ENCODE data around the gene EXOC3L1. TPM values are rescaled to one million over a fixed set of nuclear protein-coding genes. Genes with fewer than 3 reads are reported as not detected.

EXOC3L1 gene
- total and polyA plus RNA-seq, 2 donors (not counting 1 experiment from before 2014, with no cell fraction given): 0.09 to 0.33 TPM

GRCh38 chr16:67208154-67208896 is 18.4 kb upstream of the EXOC3L1 start:
- no peak for DNase-seq (ENCODE audit: low read depth in 2 of 2)
- H3K27ac ChIP-seq (ENCODE audit: insufficient read depth, low read length): no peak overlapping the region
- no peak overlapping the region for H3K4me2 ChIP-seq (ENCODE audit: extremely low read depth, insufficient read depth, low read length)
- peaks cover 12% of the 10 kb centered on the region for H3K4me1 ChIP-seq (ENCODE audit: control insufficient read depth, extremely low read depth, insufficient read depth, low read length)
- H3K9ac ChIP-seq (ENCODE audit: insufficient read depth, low read length): no peak overlapping the region
- no peaks in the 10 kb centered on the region for H4K20me1 ChIP-seq (ENCODE audit: control insufficient read depth, extremely low read depth, insufficient read depth, low read length)
- no peaks in the 10 kb centered on the region for H3K27me3 ChIP-seq (ENCODE audit: control insufficient read depth, insufficient read depth, low read length)
- no peak for TF ChIP-seq EZH2 (IDR thresholded peaks at IDR 0.05; ENCODE audit: low read length, missing control alignments)
- TF ChIP-seq, protein P1, sequence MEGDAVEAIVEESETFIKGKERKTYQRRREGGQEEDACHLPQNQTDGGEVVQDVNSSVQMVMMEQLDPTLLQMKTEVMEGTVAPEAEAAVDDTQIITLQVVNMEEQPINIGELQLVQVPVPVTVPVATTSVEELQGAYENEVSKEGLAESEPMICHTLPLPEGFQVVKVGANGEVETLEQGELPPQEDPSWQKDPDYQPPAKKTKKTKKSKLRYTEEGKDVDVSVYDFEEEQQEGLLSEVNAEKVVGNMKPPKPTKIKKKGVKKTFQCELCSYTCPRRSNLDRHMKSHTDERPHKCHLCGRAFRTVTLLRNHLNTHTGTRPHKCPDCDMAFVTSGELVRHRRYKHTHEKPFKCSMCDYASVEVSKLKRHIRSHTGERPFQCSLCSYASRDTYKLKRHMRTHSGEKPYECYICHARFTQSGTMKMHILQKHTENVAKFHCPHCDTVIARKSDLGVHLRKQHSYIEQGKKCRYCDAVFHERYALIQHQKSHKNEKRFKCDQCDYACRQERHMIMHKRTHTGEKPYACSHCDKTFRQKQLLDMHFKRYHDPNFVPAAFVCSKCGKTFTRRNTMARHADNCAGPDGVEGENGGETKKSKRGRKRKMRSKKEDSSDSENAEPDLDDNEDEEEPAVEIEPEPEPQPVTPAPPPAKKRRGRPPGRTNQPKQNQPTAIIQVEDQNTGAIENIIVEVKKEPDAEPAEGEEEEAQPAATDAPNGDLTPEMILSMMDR (conservative IDR thresholded peaks at IDR 0.05 in 1 of 2, IDR thresholded peaks at IDR 0.05 in 1 of 2; ENCODE audit: low read depth in 1 of 2, low read length in 2 of 2): no peak
- peaks cover 7% of the 10 kb centered on the region for H3K36me3 ChIP-seq (ENCODE audit: control insufficient read depth, insufficient read depth, low read length)
- no peak overlapping the region for H3K4me3 ChIP-seq (replicated peaks in 1 of 4; ENCODE audit: control extremely low read depth in 1 of 4, insufficient read depth in 1 of 4, low read depth in 3 of 4, low read length in 4 of 4)
- no peak overlapping the region for H2AFZ ChIP-seq (ENCODE audit: low read length)
- H3K9me3 ChIP-seq (ENCODE audit: control insufficient read depth, insufficient read depth, low read depth, low read length): no peaks in the 10 kb centered on the region
- H3K79me2 ChIP-seq (ENCODE audit: control insufficient read depth, insufficient read depth, low read length): no peaks in the 10 kb centered on the region

DNA sequence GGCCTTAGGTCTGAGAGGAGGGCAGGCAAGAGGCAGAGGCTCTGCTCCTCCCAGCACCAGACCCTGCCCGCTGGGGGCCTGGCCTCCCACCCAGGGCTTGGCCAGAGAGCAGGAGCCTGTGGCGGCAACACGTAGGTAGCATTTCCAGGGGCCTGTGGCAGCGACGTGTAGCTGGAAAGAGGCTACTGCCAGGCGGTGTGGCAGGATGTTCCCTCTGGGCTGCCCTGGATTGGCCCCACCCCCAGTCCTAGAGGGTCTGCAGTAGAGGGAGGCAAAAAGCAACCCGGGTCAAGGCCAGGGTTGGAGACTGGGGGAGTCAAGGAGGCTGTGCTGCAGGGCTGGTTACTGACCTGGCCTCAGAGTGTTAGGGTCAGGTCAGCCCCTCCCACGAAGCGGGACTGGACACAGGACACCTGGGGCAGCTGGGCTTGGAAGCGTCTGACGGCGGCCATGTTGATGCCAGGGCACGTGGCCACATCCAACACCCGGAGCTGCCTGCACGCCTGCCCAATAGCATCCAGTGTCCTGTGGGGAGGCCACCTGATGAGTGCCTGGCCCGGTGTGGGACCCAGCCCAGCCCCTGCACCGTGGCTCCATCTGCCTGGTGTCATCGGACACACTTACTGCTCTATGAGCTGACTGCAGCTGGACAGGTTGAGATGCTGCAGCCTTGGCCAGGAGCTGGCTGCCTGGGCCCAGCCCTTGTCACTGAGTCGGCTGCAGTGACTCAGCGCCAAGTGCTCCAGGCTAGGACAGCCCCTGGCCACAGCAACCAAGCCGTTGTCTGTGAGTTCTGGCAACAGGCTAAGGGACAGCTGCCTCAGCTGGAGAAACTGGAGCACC is 17.5 kb upstream of the EXOC3L1 start:
- Histone ChIP-seq H3K9ac (ENCODE audit: insufficient read depth, low read length) (no peak overlapping the region), H3K27me3 (ENCODE audit: control insufficient read depth, insufficient read depth, low read length) (no peaks in the 10 kb centered on the region), H3K9me3 (ENCODE audit: control insufficient read depth, insufficient read depth, low read depth, low read length) (no peaks in the 10 kb centered on the region), H3K4me3 (replicated peaks in 1 of 4; ENCODE audit: control extremely low read depth in 1 of 4, insufficient read depth in 1 of 4, low read depth in 3 of 4, low read length in 4 of 4) (no peak overlapping the region), H2AFZ (ENCODE audit: low read length) (no peak overlapping the region), H3K79me2 (ENCODE audit: control insufficient read depth, insufficient read depth, low read length) (no peaks in the 10 kb centered on the region), H4K20me1 (ENCODE audit: control insufficient read depth, extremely low read depth, insufficient read depth, low read length) (no peaks in the 10 kb centered on the region), H3K27ac (ENCODE audit: insufficient read depth, low read length) (no peak overlapping the region), H3K4me1 (ENCODE audit: control insufficient read depth, extremely low read depth, insufficient read depth, low read length) (peaks cover 12% of the 10 kb centered on the region), H3K4me2 (ENCODE audit: extremely low read depth, insufficient read depth, low read length) (no peak overlapping the region), H3K36me3 (ENCODE audit: control insufficient read depth, insufficient read depth, low read length) (peaks cover 11% of the 10 kb centered on the region)
- TF ChIP-seq, protein P1 (conservative IDR thresholded peaks at IDR 0.05 in 1 of 2, IDR thresholded peaks at IDR 0.05 in 1 of 2; ENCODE audit: low read depth in 1 of 2, low read length in 2 of 2): no peak
- TF ChIP-seq EZH2 (IDR thresholded peaks at IDR 0.05; ENCODE audit: low read length, missing control alignments): no peak
- DNase-seq (ENCODE audit: low read depth in 2 of 2): peak; percentile 24 to 40

DNA sequence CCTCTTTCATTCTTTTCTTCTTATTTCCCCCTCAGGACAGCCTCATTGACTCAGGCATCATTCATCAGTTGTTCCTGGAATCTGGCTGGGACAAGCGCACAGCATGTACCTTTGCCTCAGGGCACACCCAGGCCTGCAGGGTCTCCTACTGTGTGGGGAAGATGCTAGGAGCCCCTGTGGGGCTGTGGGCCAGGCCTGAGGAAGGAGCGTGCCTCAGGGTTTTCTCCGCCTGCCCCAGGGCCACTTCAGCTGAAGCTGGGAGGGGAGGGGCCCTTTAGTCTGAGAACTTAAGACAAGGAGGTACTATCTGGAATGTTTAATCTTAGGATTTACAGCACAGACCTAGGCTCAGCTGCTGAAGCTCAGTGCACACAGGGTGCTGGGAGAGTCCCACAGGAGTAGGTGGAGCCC is 16.9 kb upstream of the EXOC3L1 start:
- Histone ChIP-seq H3K4me1 (ENCODE audit: control insufficient read depth, extremely low read depth, insufficient read depth, low read length) (peaks cover 12% of the 10 kb centered on the region), H3K9me3 (ENCODE audit: control insufficient read depth, insufficient read depth, low read depth, low read length) (no peaks in the 10 kb centered on the region), H3K9ac (ENCODE audit: insufficient read depth, low read length) (no peak overlapping the region), H3K27me3 (ENCODE audit: control insufficient read depth, insufficient read depth, low read length) (no peaks in the 10 kb centered on the region), H3K4me3 (replicated peaks in 1 of 4; ENCODE audit: control extremely low read depth in 1 of 4, insufficient read depth in 1 of 4, low read depth in 3 of 4, low read length in 4 of 4) (no peak overlapping the region), H3K79me2 (ENCODE audit: control insufficient read depth, insufficient read depth, low read length) (no peaks in the 10 kb centered on the region), H3K36me3 (ENCODE audit: control insufficient read depth, insufficient read depth, low read length) (peaks cover 16% of the 10 kb centered on the region), H3K4me2 (ENCODE audit: extremely low read depth, insufficient read depth, low read length) (no peak overlapping the region), H3K27ac (ENCODE audit: insufficient read depth, low read length) (no peak overlapping the region), H2AFZ (ENCODE audit: low read length) (no peak overlapping the region), H4K20me1 (ENCODE audit: control insufficient read depth, extremely low read depth, insufficient read depth, low read length) (no peaks in the 10 kb centered on the region)
- TF ChIP-seq EZH2 (IDR thresholded peaks at IDR 0.05; ENCODE audit: low read length, missing control alignments): no peak
- TF ChIP-seq, protein P1 (conservative IDR thresholded peaks at IDR 0.05 in 1 of 2, IDR thresholded peaks at IDR 0.05 in 1 of 2; ENCODE audit: low read depth in 1 of 2, low read length in 2 of 2): no peak
- no peak for DNase-seq (ENCODE audit: low read depth in 2 of 2)

Measured in fibroblast of lung (primary cell).